HG02981 (cell line): Measurements from ENCODE around the gene PCCA.
A peak's percentile ranks its signal among the peaks of the same experiment; 100 is the strongest.
"Not testable (repeated sequence)": the region's sequence is repeated elsewhere in the genome, so short reads cannot be mapped to it uniquely, and the experiment has no call there.

ENCODE experiments used
- ATAC-seq: cut with Tn5 transposase; IDR thresholded peaks from one replicate; pipeline ENCODE4 v1.9.1; 2021; ENCODE audit warnings: mild to moderate bottlenecking, moderate library complexity; ENCODE audit not compliant: unreplicated experiment

PCCA gene

DNA sequence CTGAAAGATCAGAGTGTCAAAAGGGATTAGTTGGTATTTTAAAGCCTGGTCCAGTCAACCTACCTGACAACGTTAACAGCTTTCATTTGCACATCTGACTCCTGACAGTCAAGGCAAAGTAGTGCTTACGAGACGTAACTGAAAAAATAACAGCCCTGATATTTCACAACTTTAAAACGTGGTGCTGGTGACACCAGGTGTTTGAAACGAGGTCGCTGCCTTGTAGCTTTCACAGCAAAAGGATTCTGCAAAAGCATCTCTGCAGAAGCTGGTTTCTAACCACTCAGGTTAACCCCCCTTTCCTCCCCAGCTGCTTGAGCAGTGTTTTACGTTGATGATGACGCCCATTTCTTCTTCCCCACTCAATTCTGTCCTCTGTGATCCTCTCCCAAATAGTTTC, 476.4 kb downstream of the PCCA start:
- ATAC-seq = no peak

DNA sequence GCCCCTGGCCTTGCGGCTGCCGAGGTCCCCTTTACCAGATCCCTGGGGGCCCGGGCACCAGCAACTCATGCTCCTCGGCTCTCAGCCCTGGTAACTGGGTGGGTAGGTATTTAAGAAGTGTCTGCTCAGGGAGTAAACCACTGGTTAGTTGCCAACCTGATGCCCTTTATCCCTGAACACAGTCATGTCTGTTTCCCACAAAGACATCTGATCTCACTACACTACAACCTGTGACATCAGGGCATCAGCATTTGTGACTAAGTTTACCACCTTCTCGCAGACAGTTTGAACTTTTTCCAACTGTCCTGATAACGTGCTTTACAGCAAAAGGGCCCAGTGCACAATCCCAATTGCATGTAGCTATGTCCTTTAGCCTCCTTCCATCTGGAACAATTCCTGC, 477.6 kb downstream of the PCCA start:
- no peak for ATAC-seq

DNA sequence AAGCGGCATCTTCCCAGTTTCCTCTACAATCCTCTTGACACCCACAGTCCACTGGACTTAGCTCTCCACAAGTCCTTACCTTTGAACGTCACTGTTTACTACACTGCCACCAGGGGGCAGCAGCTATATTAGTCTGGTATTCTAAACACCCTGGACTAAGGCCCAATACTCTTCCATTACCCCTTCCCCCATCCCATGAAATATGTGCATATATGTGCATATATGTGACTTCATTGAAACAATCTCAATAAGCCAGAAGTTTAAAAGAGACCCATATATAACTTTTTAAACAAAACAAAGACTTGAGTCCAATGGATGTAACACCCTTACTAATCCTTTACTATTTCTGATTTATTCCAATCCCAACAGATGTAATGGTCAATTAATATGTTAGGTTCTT, 484.2 kb downstream of the PCCA start:
- peak; percentile 94 for ATAC-seq

DNA sequence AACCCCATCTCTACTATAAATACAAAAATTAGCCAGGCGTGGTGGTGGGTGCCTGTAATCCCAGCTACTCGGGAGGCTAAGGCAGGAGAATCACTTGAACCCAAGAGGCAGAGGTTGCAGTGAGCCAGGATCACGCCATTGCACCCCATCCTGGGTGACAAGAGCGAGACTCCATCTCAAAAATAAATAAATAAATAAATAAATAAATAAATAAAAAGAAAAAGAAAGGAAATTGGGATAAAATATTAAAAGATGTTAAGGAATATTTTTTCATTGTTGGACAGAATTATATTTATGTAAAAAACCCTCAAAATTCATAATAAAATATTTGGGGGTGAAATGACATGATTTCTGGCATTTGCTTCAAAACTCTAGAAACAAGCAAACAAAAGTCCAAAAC, 488.3 kb downstream of the PCCA start:
- ATAC-seq = not testable (repeated sequence)
